Measurements from ENCODE around the gene TENT5C.

The TENT5C gene

GRCh38 chr1:117657949-117658660 is 52.3 kb downstream of the TENT5C start:
- no peak for DNase-seq

GRCh38 chr1:117658676-117659075 is 52.8 kb downstream of the TENT5C start:
- DNase-seq = no peak

GRCh38 chr1:117659550-117660270 is 53.9 kb downstream of the TENT5C start:
- DNase-seq = no peak

GRCh38 chr1:117660271-117660965 is 54.6 kb downstream of the TENT5C start:
- no peak for DNase-seq

GRCh38 chr1:117661027-117661426 is 55.2 kb downstream of the TENT5C start:
- DNase-seq = no peak

- DNase-seq = no peak
These were observed 56.8 kb downstream of the TENT5C start for GRCh38 chr1:117662667-117663066.

- DNase-seq = no peak
These were observed 57.5 kb downstream of the TENT5C start for GRCh38 chr1:117663156-117663902.

- no peak for DNase-seq
These were observed 58.5 kb downstream of the TENT5C start for GRCh38 chr1:117664314-117664713.

GRCh38 chr1:117665556-117666270 is 59.9 kb downstream of the TENT5C start:
- no peak for DNase-seq

- DNase-seq = no peak
These were observed 63.7 kb downstream of the TENT5C start for GRCh38 chr1:117669572-117669971.

- no peak for DNase-seq
These were observed 65.3 kb downstream of the TENT5C start for GRCh38 chr1:117670976-117671780.

- DNase-seq = no peak
These were observed 66.1 kb downstream of the TENT5C start for GRCh38 chr1:117671781-117672501.

- DNase-seq = no peak
These were observed 66.9 kb downstream of the TENT5C start for GRCh38 chr1:117672756-117673155.

GRCh38 chr1:117673405-117673804 is 67.6 kb downstream of the TENT5C start:
- DNase-seq = no peak

GRCh38 chr1:117674521-117675400 is 68.9 kb downstream of the TENT5C start:
- no peak for DNase-seq

- DNase-seq = no peak
These were observed 70.1 kb downstream of the TENT5C start for GRCh38 chr1:117675907-117676430.

- no peak for DNase-seq
These were observed 70.8 kb downstream of the TENT5C start for GRCh38 chr1:117676615-117677130.
